Endothelial cell (in vitro differentiated cells): Measurements from ENCODE around the gene GOSR2. TPM values are rescaled to one million over a fixed set of nuclear protein-coding genes. Genes with fewer than 3 reads are reported as not detected.

ENCODE experiments used
- DNase-seq: peaks from one replicate; pipeline ENCODE4 v3.0.0; 2021; ENCODE audit warnings: low spot score
- H3K27ac Mint-ChIP-seq: one replicate; pipeline ENCODE4 v1.8.0; 2021; ENCODE audit warnings: mixed read lengths, inconsistent platforms; ENCODE audit not compliant: unreplicated experiment
- H3K27me3 Mint-ChIP-seq: one replicate; pipeline ENCODE4 v1.8.0; 2021; ENCODE audit warnings: mild to moderate bottlenecking, moderate library complexity, mixed read lengths, inconsistent platforms; ENCODE audit not compliant: unreplicated experiment
- H3K36me3 Mint-ChIP-seq: one replicate; pipeline ENCODE4 v1.8.0; 2021; ENCODE audit warnings: mild to moderate bottlenecking, low read depth, mixed read lengths, inconsistent platforms; ENCODE audit not compliant: unreplicated experiment
- H3K4me1 Mint-ChIP-seq: one replicate; pipeline ENCODE4 v1.8.0; 2021; ENCODE audit warnings: mild to moderate bottlenecking, mixed read lengths, inconsistent platforms; ENCODE audit not compliant: unreplicated experiment
- H3K4me3 Mint-ChIP-seq: one replicate; pipeline ENCODE4 v1.8.0; 2021; ENCODE audit warnings: mild to moderate bottlenecking, mixed read lengths, inconsistent platforms; ENCODE audit not compliant: unreplicated experiment
- H3K9me3 Mint-ChIP-seq: one replicate; pipeline ENCODE4 v1.8.0; 2021; ENCODE audit warnings: mixed read lengths, inconsistent platforms; ENCODE audit not compliant: unreplicated experiment
- CTCF ChIP-seq: fragments of 200-600 bp; sonication (generic); IDR thresholded peaks from one replicate; pipeline ENCODE4 v1.5.0; 2021; ENCODE audit warnings: antibody characterized with exemption; ENCODE audit not compliant: unreplicated experiment
- total RNA-seq: library from RNA; stranded (reverse); fragmentation: NEBNext Ultra II Directional; extraction: Animal tissue kit (Norgen Biotek cat#: 25700); gene quantifications from one replicate; pipeline ENCODE4 v1.2.1, GENCODE V29; 2021; ENCODE audit not compliant: unreplicated experiment

The GOSR2 gene
- total RNA-seq, 1 donor from 2014 or later, result 51.2 TPM

GRCh38 chr17:46943501-46944393 lies 20.8 kb downstream of the GOSR2 start:
- no peak for TF ChIP-seq CTCF
- Mint-ChIP-seq H3K27me3 (peaks cover 9% of the 10 kb centered on the region), H3K9me3 (no peaks in the 10 kb centered on the region), H3K4me1 (peaks cover 3% of the 10 kb centered on the region), H3K36me3 (peaks cover 10% of the 10 kb centered on the region), H3K4me3 (no peak overlapping the region), H3K27ac (no peak overlapping the region)
- no peak for DNase-seq

- Mint-ChIP-seq H3K4me3 (no peak overlapping the region), H3K4me1 (peaks cover 3% of the 10 kb centered on the region), H3K9me3 (no peaks in the 10 kb centered on the region), H3K27me3 (peaks cover 9% of the 10 kb centered on the region), H3K36me3 (peaks cover 2% of the 10 kb centered on the region), H3K27ac (peak overlapping the region; percentile 32)
- DNase-seq, result no peak
- no peak for TF ChIP-seq CTCF
Observed at GRCh38 chr17:46944931-46945330, 22.0 kb downstream of the GOSR2 start.

- no peaks in the 10 kb centered on the region for H3K9me3 Mint-ChIP-seq
- no peak overlapping the region for H3K27ac Mint-ChIP-seq
- H3K4me3 Mint-ChIP-seq, result no peak overlapping the region
- TF ChIP-seq CTCF, result no peak
- no peaks in the 10 kb centered on the region for H3K36me3 Mint-ChIP-seq
- H3K27me3 Mint-ChIP-seq, result peaks cover 9% of the 10 kb centered on the region
- H3K4me1 Mint-ChIP-seq, result peaks cover 9% of the 10 kb centered on the region
- DNase-seq, result no peak
Observed at GRCh38 chr17:46947216-46947615, 24.3 kb downstream of the GOSR2 start.

GRCh38 chr17:46948544-46948943 lies 25.6 kb downstream of the GOSR2 start:
- TF ChIP-seq CTCF, result no peak
- Mint-ChIP-seq H3K4me1 (peaks cover 10% of the 10 kb centered on the region), H3K9me3 (no peaks in the 10 kb centered on the region), H3K36me3 (no peaks in the 10 kb centered on the region), H3K4me3 (no peak overlapping the region), H3K27me3 (peaks cover 10% of the 10 kb centered on the region), H3K27ac (no peak overlapping the region)
- no peak for DNase-seq
